Muscle of leg (tissue), 16 donors: ENCODE measurements around the gene SLC16A14. TPM values are rescaled to one million over a fixed set of nuclear protein-coding genes. Genes with fewer than 3 reads are reported as not detected.
"Not testable (repeated sequence)": the region's sequence is repeated elsewhere in the genome, so short reads cannot be mapped to it uniquely, and the experiment has no call there.

ENCODE experiments used
- DNase-seq: peaks from one replicate; pipeline ENCODE4 v3.0.0; 2013
- H3K27ac ChIP-seq: one replicate; pipeline ENCODE4 v1.5.1; 2013; ENCODE audit warnings: mild to moderate bottlenecking, low read length, control low read depth
- H3K27me3 ChIP-seq: one replicate; pipeline ENCODE4 v1.6.1; 2013; ENCODE audit warnings: low read length; ENCODE audit not compliant: control insufficient read depth, insufficient read depth
- H3K36me3 ChIP-seq: one replicate; pipeline ENCODE4 v1.6.1; 2013; ENCODE audit warnings: low read length; ENCODE audit not compliant: control insufficient read depth, insufficient read depth
- H3K4me1 ChIP-seq: one replicate; pipeline ENCODE4 v1.6.1; 2013; ENCODE audit warnings: low read length; ENCODE audit not compliant: control insufficient read depth, insufficient read depth
- H3K4me3 ChIP-seq: one replicate; pipeline ENCODE4 v1.5.1; 2013; ENCODE audit warnings: low read length, control low read depth
- H3K9me3 ChIP-seq: replicated peaks from 2 replicates; pipeline ENCODE4 v1.6.1; 2013; ENCODE audit warnings: low read depth, low read length; ENCODE audit not compliant: control insufficient read depth
- WGBS: methylation state at CpG from one replicate; pipeline ENCODE4 v1.1.5; 2013; ENCODE audit warnings: missing lambda C conversion rate; ENCODE audit not compliant: insufficient coverage; 5-methylcytosine and 5-hydroxymethylcytosine counted together
- long read RNA-seq, 11 donors: transcript quantifications; one replicate each; lab custom pipeline, GENCODE V29; 2026
- polyA plus RNA-seq, 8 donors: library from polyadenylated mRNA; unstranded; fragments of 120-200 nt; gene quantifications; one replicate each; pipeline versions ENCODE4 v1.2.1 to v1.2.3, GENCODE V29; 2013; ENCODE audit warnings: inconsistent platforms in 1 of 8, low replicate concordance in 1 of 8; ENCODE audit not compliant: insufficient read length in 8 of 8, insufficient read depth in 1 of 8
- total RNA-seq: library from RNA; stranded (reverse); fragments of 120-200 nt; gene quantifications from one replicate; pipeline ENCODE4 v1.2.4, GENCODE V29; 2013

Gene SLC16A14
- total RNA-seq (4.2 TPM), polyA plus RNA-seq (1 to 10 TPM; 2.2 to 5.0 (median 2.8) TPM)
- long read RNA-seq, donor 1, full-length matches to known transcripts, result 1 of 1 reads
- long read RNA-seq, donor 1, partial matches to known transcripts, result 0 of 1 reads
- long read RNA-seq, donor 1, other reads (novel, unspliced or antisense), result 0 of 1 reads
- long read RNA-seq, donor 2, result 0 reads
- long read RNA-seq, donor 3, full-length matches to known transcripts, result 1 of 1 reads
- long read RNA-seq, donor 3, partial matches to known transcripts, result 0 of 1 reads
- long read RNA-seq, donor 3, other reads (novel, unspliced or antisense), result 0 of 1 reads
- long read RNA-seq, donor 4, result 0 reads
- long read RNA-seq, donor 5, full-length matches to known transcripts, result 3 of 3 reads
- long read RNA-seq, donor 5, partial matches to known transcripts, result 0 of 3 reads
- long read RNA-seq, donor 5, other reads (novel, unspliced or antisense), result 0 of 3 reads
- long read RNA-seq, donor 6, result 0 reads
- long read RNA-seq, donor 7, result 0 reads
- long read RNA-seq, donor 8, full-length matches to known transcripts, result 2 of 2 reads
- long read RNA-seq, donor 8, partial matches to known transcripts, result 0 of 2 reads
- long read RNA-seq, donor 8, other reads (novel, unspliced or antisense), result 0 of 2 reads
- long read RNA-seq, donor 9, result 0 reads
- long read RNA-seq, donor 10, result 0 reads
- long read RNA-seq, donor 11, partial matches to known transcripts, result 0 of 1 reads
- long read RNA-seq, donor 11, other reads (novel, unspliced or antisense), result 0 of 1 reads

- peak; percentile 86 for DNase-seq
- Histone ChIP-seq H3K27ac (peak within 1 kb of the TSS; percentile 47), H3K27me3 (peaks cover 8% of the 10 kb centered on the region), H3K36me3 (no peaks in the 10 kb centered on the region), H3K4me1 (peaks cover 13% of the 10 kb centered on the region), H3K4me3 (peak within 1 kb of the TSS; percentile 67), H3K9me3 (no peaks in the 10 kb centered on the region)
- WGBS, result under 1% methylated on average over 22 of the region's 24 CpGs
These were observed at the start of gene SLC16A14 for GRCh38 chr2:230068651-230069055. TSS of gene SLC16A14 (minus strand) at chr2:230068924. CDS start at chr2:230059352, 9,572 bp downstream.

DNA sequence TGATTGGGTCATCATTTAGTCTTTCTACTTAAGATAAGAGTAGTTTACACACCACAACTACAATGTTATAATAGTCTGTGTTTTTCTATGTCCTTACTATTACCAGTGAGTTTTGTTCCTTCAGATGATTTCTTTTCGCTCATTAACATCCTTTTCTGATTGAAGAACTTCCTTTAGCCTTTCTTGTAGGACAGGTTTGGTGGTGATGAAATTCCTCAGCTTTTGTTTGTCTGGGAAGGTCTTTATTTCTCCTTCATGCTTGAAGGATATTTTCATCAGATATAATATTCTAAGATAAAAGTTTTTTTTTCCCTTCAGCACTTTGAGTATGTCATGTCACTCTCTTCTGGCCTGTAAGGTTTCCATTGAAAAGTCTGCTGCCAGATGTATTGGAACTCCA lies 38.0 kb upstream of the SLC16A14 start:
- H3K4me1 ChIP-seq, result no peaks in the 10 kb centered on the region
- no peak overlapping the region for H3K4me3 ChIP-seq
- no peak for DNase-seq
- no peak overlapping the region for H3K27ac ChIP-seq
- H3K36me3 ChIP-seq, result no peaks in the 10 kb centered on the region
- no peaks in the 10 kb centered on the region for H3K27me3 ChIP-seq
- whole genome bisulfite sequencing, result no CpG with 5 or more reads among the region's 1 CpG
- peaks cover 7% of the 10 kb centered on the region for H3K9me3 ChIP-seq

GRCh38 chr2:230101967-230102366 lies 33.2 kb upstream of the SLC16A14 start:
- DNase-seq, H3K4me3 ChIP-seq, H3K27me3 ChIP-seq, H3K27ac ChIP-seq, H3K4me1 ChIP-seq, H3K9me3 ChIP-seq, H3K36me3 ChIP-seq: not testable (repeated sequence)
- no CpG with 5 or more reads among the region's 2 CpGs for WGBS

DNA sequence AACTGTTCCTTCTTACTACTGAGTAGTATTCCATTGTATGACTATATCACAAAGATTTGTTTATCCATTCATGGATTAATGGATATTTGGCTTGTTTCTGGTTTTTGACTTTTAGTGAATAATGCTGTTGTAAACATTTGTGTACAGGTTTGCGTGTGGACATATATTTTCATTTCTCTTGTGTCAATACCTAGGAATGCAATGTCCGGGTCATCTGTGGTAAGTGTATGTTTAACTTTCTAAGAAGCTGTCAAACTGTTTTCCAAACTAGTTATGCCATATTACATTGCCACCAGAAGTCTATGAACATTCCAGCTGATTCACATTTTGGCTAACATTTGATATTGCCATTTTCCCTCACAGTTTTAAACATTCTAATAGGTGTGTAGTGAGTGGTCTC lies 29.1 kb upstream of the SLC16A14 start:
- H3K4me1 ChIP-seq, result no peaks in the 10 kb centered on the region
- no peak for DNase-seq
- no peaks in the 10 kb centered on the region for H3K9me3 ChIP-seq
- no peaks in the 10 kb centered on the region for H3K27me3 ChIP-seq
- H3K27ac ChIP-seq, result no peak overlapping the region
- no peaks in the 10 kb centered on the region for H3K36me3 ChIP-seq
- H3K4me3 ChIP-seq, result no peak overlapping the region
- no CpG with 5 or more reads among the region's 2 CpGs for WGBS

DNA sequence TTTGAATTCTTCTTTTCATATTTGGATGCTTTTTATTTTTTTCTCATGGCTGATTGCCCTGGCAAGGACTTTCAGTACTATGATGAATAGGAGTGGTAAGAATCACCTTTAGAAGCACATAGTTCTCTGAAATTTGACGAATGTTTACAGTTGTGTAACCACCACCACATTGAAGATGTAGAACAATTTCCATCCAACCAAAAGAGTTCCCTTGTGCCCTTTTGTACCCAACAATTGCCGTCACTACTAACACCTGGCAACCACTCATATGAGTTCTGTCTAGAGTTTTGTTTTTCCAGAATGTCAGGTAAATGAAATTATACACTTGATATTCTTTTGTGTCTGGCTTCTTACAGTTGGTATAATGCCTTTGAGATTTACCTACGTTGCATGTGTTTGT lies 28.7 kb upstream of the SLC16A14 start:
- H3K9me3 ChIP-seq, result no peaks in the 10 kb centered on the region
- no peak overlapping the region for H3K27ac ChIP-seq
- no peak for DNase-seq
- H3K27me3 ChIP-seq, result no peaks in the 10 kb centered on the region
- no CpG with 5 or more reads among the region's 3 CpGs for WGBS
- H3K4me1 ChIP-seq, result no peaks in the 10 kb centered on the region
- H3K36me3 ChIP-seq, result no peaks in the 10 kb centered on the region
- H3K4me3 ChIP-seq, result no peak overlapping the region

DNA sequence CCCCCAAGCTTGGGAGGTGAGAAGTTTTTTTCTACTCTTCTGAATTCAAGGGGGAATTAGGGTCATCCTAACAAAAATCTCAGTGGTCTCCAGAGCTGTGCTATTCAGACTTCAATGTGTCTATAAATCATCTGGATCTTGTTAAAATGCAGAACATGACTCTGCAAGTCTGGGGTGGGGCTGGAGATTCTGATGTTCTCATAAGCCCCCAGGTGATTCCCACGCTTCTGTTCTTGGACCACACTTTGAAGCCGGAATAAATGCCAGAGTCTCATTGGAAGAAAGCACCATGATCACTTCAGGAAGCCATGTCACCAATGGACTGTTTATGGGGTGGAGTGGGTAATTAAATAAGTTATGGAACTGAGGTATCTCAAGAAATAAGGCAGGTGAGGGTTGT lies 22.2 kb upstream of the SLC16A14 start:
- no peak for DNase-seq
- no peaks in the 10 kb centered on the region for H3K9me3 ChIP-seq
- no peak overlapping the region for H3K27ac ChIP-seq
- H3K36me3 ChIP-seq, result no peaks in the 10 kb centered on the region
- no peak overlapping the region for H3K4me3 ChIP-seq
- no peaks in the 10 kb centered on the region for H3K27me3 ChIP-seq
- 100% methylated on average over 1 of the region's 2 CpGs for WGBS
- no peaks in the 10 kb centered on the region for H3K4me1 ChIP-seq

- H3K9me3 ChIP-seq, result no peaks in the 10 kb centered on the region
- H3K4me1 ChIP-seq, result no peaks in the 10 kb centered on the region
- DNase-seq, result no peak
- no peaks in the 10 kb centered on the region for H3K36me3 ChIP-seq
- H3K4me3 ChIP-seq, result no peak overlapping the region
- H3K27me3 ChIP-seq, result no peaks in the 10 kb centered on the region
- WGBS, result 75% methylated on average over 6 of the region's 7 CpGs
- H3K27ac ChIP-seq, result no peak overlapping the region
These were observed 16.5 kb upstream of the SLC16A14 start for GRCh38 chr2:230085201-230085600.

DNA sequence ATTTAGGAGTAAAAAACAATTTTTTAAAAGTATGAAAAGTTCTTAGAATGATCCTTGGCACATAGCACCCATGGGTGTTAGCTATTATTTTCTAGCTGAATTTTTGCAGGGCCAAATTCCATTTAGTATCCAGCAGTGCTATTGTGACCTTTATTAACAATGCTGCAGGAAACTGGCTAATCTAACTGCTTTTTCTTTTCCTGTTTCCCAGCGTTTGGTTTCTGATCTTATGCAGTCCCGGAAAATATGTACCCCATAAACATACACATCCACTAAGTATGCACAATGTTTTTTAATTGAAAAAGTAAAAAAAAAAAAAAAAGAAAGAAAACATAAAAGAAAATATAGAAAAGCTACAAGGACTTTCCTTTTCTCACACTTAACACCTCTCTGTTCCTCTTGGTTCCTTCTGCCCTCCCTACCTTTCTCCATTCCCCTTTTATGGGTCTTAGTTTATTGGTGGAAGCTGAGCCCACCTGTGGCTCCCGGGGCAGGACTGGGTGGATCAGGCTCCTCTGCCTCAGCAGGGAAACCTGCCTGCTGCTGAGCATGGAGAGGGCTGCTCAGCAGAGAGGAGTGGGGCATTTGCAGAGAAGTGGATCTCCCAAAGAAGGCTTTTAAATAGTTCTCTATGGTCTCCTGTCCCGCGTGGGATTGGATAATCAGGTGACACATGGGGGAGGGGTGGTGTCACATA lies 9.3 kb upstream of the SLC16A14 start:
- no peak overlapping the region for H3K27ac ChIP-seq
- H3K27me3 ChIP-seq, result no peaks in the 10 kb centered on the region
- H3K36me3 ChIP-seq, result no peaks in the 10 kb centered on the region
- H3K9me3 ChIP-seq, result no peaks in the 10 kb centered on the region
- DNase-seq, result no peak
- no peaks in the 10 kb centered on the region for H3K4me1 ChIP-seq
- 56% methylated on average over 3 of the region's 5 CpGs for WGBS
- H3K4me3 ChIP-seq, result no peak overlapping the region

DNA sequence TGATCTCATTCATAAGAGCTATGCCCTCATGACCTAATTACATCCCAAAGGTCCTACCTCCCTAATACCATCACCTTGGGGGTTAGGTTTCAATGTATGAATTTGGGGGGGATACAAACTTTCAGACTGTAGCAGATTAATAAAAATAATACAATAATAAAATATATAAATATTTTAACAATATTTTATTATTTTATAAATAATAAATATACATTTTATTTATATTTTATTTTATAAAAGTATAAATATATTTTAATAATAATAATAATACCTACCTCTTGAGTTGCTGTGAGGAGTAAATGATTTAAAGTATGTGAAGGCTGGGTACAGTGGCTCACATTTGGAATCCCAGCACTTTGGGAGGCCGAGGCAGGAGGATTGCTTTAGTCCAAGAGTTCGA lies 8.1 kb upstream of the SLC16A14 start:
- Histone ChIP-seq H3K27ac (no peak overlapping the region), H3K4me1 (no peaks in the 10 kb centered on the region), H3K36me3 (no peaks in the 10 kb centered on the region), H3K9me3 (no peaks in the 10 kb centered on the region), H3K4me3 (no peak overlapping the region), H3K27me3 (no peaks in the 10 kb centered on the region)
- DNase-seq, result no peak
- 96% methylated on average over 2 of the region's 2 CpGs for WGBS
